ENCODE measurements around the gene WDR37.

The WDR37 gene

DNA sequence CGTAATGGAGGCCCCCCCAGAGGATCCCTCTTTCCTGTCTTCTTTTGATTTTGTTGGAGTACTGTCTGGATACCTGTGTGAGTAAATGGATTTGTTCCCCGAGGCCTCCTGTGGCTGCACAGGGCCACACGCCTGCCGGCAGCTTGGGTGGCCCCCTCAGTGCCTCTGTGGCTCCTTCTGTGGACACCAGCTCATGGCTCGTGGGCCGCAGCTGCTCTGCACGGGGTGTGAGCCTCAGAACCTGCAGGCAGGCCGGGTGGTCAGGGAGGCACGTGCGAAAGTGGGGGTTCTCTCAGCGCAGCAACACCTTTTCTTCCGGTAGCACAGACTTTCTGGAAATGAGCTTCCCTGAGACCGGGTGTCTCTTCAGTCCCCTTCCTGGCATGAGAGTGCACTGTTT lies 70.3 kb downstream of the WDR37 start:
- no peak for TF ChIP-seq EZH2 (IDR thresholded peaks at IDR 0.05; ENCODE audit: borderline replicate concordance, low read length)
- TF ChIP-seq, protein P1, sequence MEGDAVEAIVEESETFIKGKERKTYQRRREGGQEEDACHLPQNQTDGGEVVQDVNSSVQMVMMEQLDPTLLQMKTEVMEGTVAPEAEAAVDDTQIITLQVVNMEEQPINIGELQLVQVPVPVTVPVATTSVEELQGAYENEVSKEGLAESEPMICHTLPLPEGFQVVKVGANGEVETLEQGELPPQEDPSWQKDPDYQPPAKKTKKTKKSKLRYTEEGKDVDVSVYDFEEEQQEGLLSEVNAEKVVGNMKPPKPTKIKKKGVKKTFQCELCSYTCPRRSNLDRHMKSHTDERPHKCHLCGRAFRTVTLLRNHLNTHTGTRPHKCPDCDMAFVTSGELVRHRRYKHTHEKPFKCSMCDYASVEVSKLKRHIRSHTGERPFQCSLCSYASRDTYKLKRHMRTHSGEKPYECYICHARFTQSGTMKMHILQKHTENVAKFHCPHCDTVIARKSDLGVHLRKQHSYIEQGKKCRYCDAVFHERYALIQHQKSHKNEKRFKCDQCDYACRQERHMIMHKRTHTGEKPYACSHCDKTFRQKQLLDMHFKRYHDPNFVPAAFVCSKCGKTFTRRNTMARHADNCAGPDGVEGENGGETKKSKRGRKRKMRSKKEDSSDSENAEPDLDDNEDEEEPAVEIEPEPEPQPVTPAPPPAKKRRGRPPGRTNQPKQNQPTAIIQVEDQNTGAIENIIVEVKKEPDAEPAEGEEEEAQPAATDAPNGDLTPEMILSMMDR (IDR thresholded peaks at IDR 0.05; ENCODE audit: low read length), result no peak
- no peaks in the 10 kb centered on the region for H3F3A ChIP-seq (ENCODE audit: insufficient read depth, low read length)
- H3K4me2 ChIP-seq (ENCODE audit: low read length), result no peak overlapping the region
- H3K4me3 ChIP-seq (ENCODE audit: low read depth, low read length, poor library complexity, severe bottlenecking), result no peak overlapping the region
- peaks cover 78% of the 10 kb centered on the region for H3K36me3 ChIP-seq (ENCODE audit: insufficient read depth, low read length)
- no peaks in the 10 kb centered on the region for H3K9me3 ChIP-seq (ENCODE audit: low read length)
- no peak overlapping the region for H3K27ac ChIP-seq (ENCODE audit: low read depth, low read length, poor library complexity, severe bottlenecking)
- H3K79me2 ChIP-seq (ENCODE audit: insufficient read depth, low read length), result no peaks in the 10 kb centered on the region
- H3K9ac ChIP-seq (ENCODE audit: low read length), result no peak overlapping the region
- no peaks in the 10 kb centered on the region for H4K20me1 ChIP-seq (ENCODE audit: insufficient read depth, low read length)
- H3K9me2 ChIP-seq (ENCODE audit: low read depth, low read length), result no peaks in the 10 kb centered on the region
- no peak overlapping the region for H2AFZ ChIP-seq (ENCODE audit: low read length)
- no peaks in the 10 kb centered on the region for H3K4me1 ChIP-seq (ENCODE audit: insufficient read depth, low read length, severe bottlenecking)
- H3K27me3 ChIP-seq (ENCODE audit: insufficient read depth, low read length), result no peaks in the 10 kb centered on the region

DNA sequence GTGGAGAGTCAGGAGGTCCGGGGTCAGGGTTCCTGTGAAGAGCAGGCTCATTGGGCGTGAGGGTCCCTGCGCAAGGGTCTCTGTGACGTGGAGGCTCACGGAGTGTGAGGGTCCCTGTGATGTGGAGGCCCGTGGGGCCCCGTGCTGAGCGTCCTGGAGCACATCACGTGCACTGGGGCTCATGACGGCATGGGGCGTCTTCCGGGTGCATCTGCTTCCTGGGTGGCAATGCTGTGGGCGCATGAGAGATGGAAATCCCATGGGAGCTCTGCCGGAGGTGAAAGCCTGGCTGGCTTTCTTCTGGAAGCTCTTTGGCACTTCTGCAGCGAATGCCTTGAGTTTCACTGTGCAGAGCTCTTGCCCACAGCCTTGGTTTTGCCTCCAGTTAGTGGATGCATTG lies 71.4 kb downstream of the WDR37 start:
- Histone ChIP-seq H3K27me3 (ENCODE audit: insufficient read depth, low read length) (no peaks in the 10 kb centered on the region), H3K4me3 (ENCODE audit: low read depth, low read length, poor library complexity, severe bottlenecking) (no peak overlapping the region), H3K9me2 (ENCODE audit: low read depth, low read length) (no peaks in the 10 kb centered on the region), H3K9me3 (ENCODE audit: low read length) (no peaks in the 10 kb centered on the region), H3F3A (ENCODE audit: insufficient read depth, low read length) (no peaks in the 10 kb centered on the region), H3K27ac (ENCODE audit: low read depth, low read length, poor library complexity, severe bottlenecking) (no peak overlapping the region), H3K9ac (ENCODE audit: low read length) (no peak overlapping the region), H2AFZ (ENCODE audit: low read length) (no peak overlapping the region), H3K36me3 (ENCODE audit: insufficient read depth, low read length) (peaks cover 71% of the 10 kb centered on the region), H3K4me2 (ENCODE audit: low read length) (no peak overlapping the region), H3K4me1 (ENCODE audit: insufficient read depth, low read length, severe bottlenecking) (no peaks in the 10 kb centered on the region), H3K79me2 (ENCODE audit: insufficient read depth, low read length) (no peaks in the 10 kb centered on the region), H4K20me1 (ENCODE audit: insufficient read depth, low read length) (no peaks in the 10 kb centered on the region)
- TF ChIP-seq EZH2 (IDR thresholded peaks at IDR 0.05; ENCODE audit: borderline replicate concordance, low read length), result no peak
- TF ChIP-seq, protein P1 (IDR thresholded peaks at IDR 0.05; ENCODE audit: low read length), result no peak

DNA sequence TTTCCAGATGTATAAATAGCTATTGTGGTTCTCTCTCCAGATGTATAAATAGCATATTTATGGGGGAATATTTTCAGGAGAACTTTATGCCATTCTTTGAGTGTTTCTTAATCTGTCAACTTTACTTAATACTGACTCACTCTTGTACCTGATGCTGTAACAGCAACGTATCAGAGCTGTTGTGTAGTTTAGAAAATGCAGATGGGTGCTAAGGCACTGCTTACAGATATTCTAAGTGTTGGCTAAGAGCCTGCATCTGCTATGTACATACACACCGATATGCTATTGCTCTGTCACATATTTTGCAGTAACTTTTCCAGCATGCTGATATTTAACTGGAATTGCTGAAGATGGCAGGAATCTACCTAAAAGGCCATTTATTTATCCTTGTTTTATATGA lies 71.9 kb downstream of the WDR37 start:
- Histone ChIP-seq H3K79me2 (ENCODE audit: insufficient read depth, low read length) (no peaks in the 10 kb centered on the region), H3K4me2 (ENCODE audit: low read length) (no peak overlapping the region), H3K4me1 (ENCODE audit: insufficient read depth, low read length, severe bottlenecking) (no peaks in the 10 kb centered on the region), H3K27me3 (ENCODE audit: insufficient read depth, low read length) (no peaks in the 10 kb centered on the region), H3K9me3 (ENCODE audit: low read length) (no peaks in the 10 kb centered on the region), H3K4me3 (ENCODE audit: low read depth, low read length, poor library complexity, severe bottlenecking) (no peak overlapping the region), H2AFZ (ENCODE audit: low read length) (no peak overlapping the region), H3K9me2 (ENCODE audit: low read depth, low read length) (no peaks in the 10 kb centered on the region), H3K27ac (ENCODE audit: low read depth, low read length, poor library complexity, severe bottlenecking) (no peak overlapping the region), H3K9ac (ENCODE audit: low read length) (no peak overlapping the region), H4K20me1 (ENCODE audit: insufficient read depth, low read length) (no peaks in the 10 kb centered on the region), H3F3A (ENCODE audit: insufficient read depth, low read length) (no peaks in the 10 kb centered on the region), H3K36me3 (ENCODE audit: insufficient read depth, low read length) (peaks cover 67% of the 10 kb centered on the region)
- no peak for TF ChIP-seq EZH2 (IDR thresholded peaks at IDR 0.05; ENCODE audit: borderline replicate concordance, low read length)
- TF ChIP-seq, protein P1 (IDR thresholded peaks at IDR 0.05; ENCODE audit: low read length), result no peak

All from OCI-LY1 (cell line).